Neuron (in vitro differentiated cells): ENCODE data around the gene TBC1D7.

Source experiments
- H2AFZ ChIP-seq: one replicate; pipeline ENCODE4 v1.6.1; 2013; ENCODE audit warnings: low read depth, mild to moderate bottlenecking, inconsistent platforms, low read length, moderate library complexity
- H3K27me3 ChIP-seq: one replicate; pipeline ENCODE4 v1.6.1; 2013; ENCODE audit warnings: low read length; ENCODE audit not compliant: insufficient read depth
- H3K36me3 ChIP-seq: one replicate; pipeline ENCODE4 v1.6.1; 2013; ENCODE audit warnings: low read length; ENCODE audit not compliant: insufficient read depth
- H3K4me1 ChIP-seq: one replicate; pipeline ENCODE4 v1.6.1; 2013; ENCODE audit warnings: low read length; ENCODE audit not compliant: insufficient read depth
- H3K4me3 ChIP-seq: 2 replicates; pipeline ENCODE4 v1.5.1; 2013; ENCODE audit warnings: mild to moderate bottlenecking, low read length, moderate library complexity
- H3K9me3 ChIP-seq: one replicate; pipeline ENCODE4 v1.6.1; 2013; ENCODE audit warnings: low read length

TBC1D7 gene

GRCh38 chr6:13351271-13351670 is 22.9 kb upstream of the TBC1D7 start:
- Histone ChIP-seq H3K4me1 (peaks cover 21% of the 10 kb centered on the region), H3K9me3 (no peaks in the 10 kb centered on the region), H3K36me3 (no peaks in the 10 kb centered on the region), H3K27me3 (no peaks in the 10 kb centered on the region), H3K4me3 (peak overlapping the region; percentile 18), H2AFZ (peak overlapping the region; percentile 41)

- Histone ChIP-seq H3K4me1 (peaks cover 15% of the 10 kb centered on the region), H3K27me3 (no peaks in the 10 kb centered on the region), H2AFZ (no peak overlapping the region), H3K9me3 (no peaks in the 10 kb centered on the region), H3K4me3 (no peak overlapping the region), H3K36me3 (no peaks in the 10 kb centered on the region)
These were observed 21.6 kb upstream of the TBC1D7 start for GRCh38 chr6:13349811-13350506.

- H3K9me3 ChIP-seq, result no peaks in the 10 kb centered on the region
- H3K4me1 ChIP-seq, result peaks cover 15% of the 10 kb centered on the region
- no peaks in the 10 kb centered on the region for H3K27me3 ChIP-seq
These were observed 20.2 kb upstream of the TBC1D7 start for GRCh38 chr6:13348334-13349113.

GRCh38 chr6:13346245-13346644 is 17.9 kb upstream of the TBC1D7 start:
- Histone ChIP-seq H3K9me3 (peaks cover 4% of the 10 kb centered on the region), H2AFZ (no peak overlapping the region), H3K4me1 (peaks cover 13% of the 10 kb centered on the region), H3K27me3 (peaks cover 2% of the 10 kb centered on the region), H3K4me3 (no peak overlapping the region), H3K36me3 (no peaks in the 10 kb centered on the region)

More at GRCh38 chr6:13348334-13349113, 20.2 kb upstream of the TBC1D7 start:
- Histone ChIP-seq H2AFZ (no peak overlapping the region), H3K4me3 (no peak overlapping the region), H3K36me3 (no peaks in the 10 kb centered on the region)

GRCh38 chr6:13342414-13343019 is 14.2 kb upstream of the TBC1D7 start:
- no peaks in the 10 kb centered on the region for H3K4me1 ChIP-seq
- H2AFZ ChIP-seq, result no peak overlapping the region
- H3K4me3 ChIP-seq, result no peak overlapping the region
- H3K27me3 ChIP-seq, result peaks cover 2% of the 10 kb centered on the region
- H3K9me3 ChIP-seq, result peaks cover 6% of the 10 kb centered on the region
- H3K36me3 ChIP-seq, result no peaks in the 10 kb centered on the region

- H3K4me1 ChIP-seq, result no peaks in the 10 kb centered on the region
- H3K27me3 ChIP-seq, result peaks cover 2% of the 10 kb centered on the region
- no peaks in the 10 kb centered on the region for H3K36me3 ChIP-seq
- H2AFZ ChIP-seq, result no peak overlapping the region
- no peak overlapping the region for H3K4me3 ChIP-seq
- H3K9me3 ChIP-seq, result peaks cover 6% of the 10 kb centered on the region
These were observed 11.7 kb upstream of the TBC1D7 start for GRCh38 chr6:13339863-13340630.

GRCh38 chr6:13338038-13338437 is 9.7 kb upstream of the TBC1D7 start:
- H2AFZ ChIP-seq, result no peak overlapping the region
- H3K4me1 ChIP-seq, result no peaks in the 10 kb centered on the region
- peaks cover 6% of the 10 kb centered on the region for H3K9me3 ChIP-seq
- H3K27me3 ChIP-seq, result peaks cover 5% of the 10 kb centered on the region
- no peak overlapping the region for H3K4me3 ChIP-seq
- H3K36me3 ChIP-seq, result no peaks in the 10 kb centered on the region

- no peak overlapping the region for H3K4me3 ChIP-seq
- H3K4me1 ChIP-seq, result no peaks in the 10 kb centered on the region
- no peak overlapping the region for H2AFZ ChIP-seq
- peaks cover 10% of the 10 kb centered on the region for H3K27me3 ChIP-seq
- peaks cover 5% of the 10 kb centered on the region for H3K9me3 ChIP-seq
- no peaks in the 10 kb centered on the region for H3K36me3 ChIP-seq
These were observed 8.2 kb upstream of the TBC1D7 start for GRCh38 chr6:13336553-13336952.

- H2AFZ ChIP-seq, result no peak overlapping the region
- no peak overlapping the region for H3K4me3 ChIP-seq
- no peaks in the 10 kb centered on the region for H3K36me3 ChIP-seq
- H3K27me3 ChIP-seq, result peaks cover 7% of the 10 kb centered on the region
- H3K4me1 ChIP-seq, result no peaks in the 10 kb centered on the region
- no peaks in the 10 kb centered on the region for H3K9me3 ChIP-seq
These were observed 6.6 kb upstream of the TBC1D7 start for GRCh38 chr6:13334953-13335352.

- Histone ChIP-seq H3K27me3 (peaks cover 7% of the 10 kb centered on the region), H3K9me3 (no peaks in the 10 kb centered on the region), H3K36me3 (no peaks in the 10 kb centered on the region), H2AFZ (no peak overlapping the region), H3K4me3 (no peak overlapping the region), H3K4me1 (peaks cover 6% of the 10 kb centered on the region)
These were observed 4.0 kb upstream of the TBC1D7 start for GRCh38 chr6:13332349-13332706.

GRCh38 chr6:13331516-13332348 is 3.4 kb upstream of the TBC1D7 start:
- no peak overlapping the region for H3K4me3 ChIP-seq
- no peak overlapping the region for H2AFZ ChIP-seq
- peaks cover 12% of the 10 kb centered on the region for H3K4me1 ChIP-seq
- H3K36me3 ChIP-seq, result no peaks in the 10 kb centered on the region
- H3K27me3 ChIP-seq, result peaks cover 7% of the 10 kb centered on the region
- H3K9me3 ChIP-seq, result no peaks in the 10 kb centered on the region

- H3K9me3 ChIP-seq, result no peaks in the 10 kb centered on the region
- H2AFZ ChIP-seq, result peak overlapping the region; percentile 63
- peak overlapping the region; percentile 71 for H3K4me3 ChIP-seq
- peaks cover 14% of the 10 kb centered on the region for H3K4me1 ChIP-seq
- peaks cover 18% of the 10 kb centered on the region for H3K36me3 ChIP-seq
- H3K27me3 ChIP-seq, result peaks cover 7% of the 10 kb centered on the region
These were observed 492 bp upstream of the TBC1D7 start for GRCh38 chr6:13328875-13329183.
